A673 (cell line): ENCODE data around the gene GALNT2.

Experiments
- EZH2 ChIP-seq: fragments of 200-600 bp; sonication (generic); IDR thresholded peaks from 2 replicates; pipeline ENCODE4 v1.6.1; 2017; ENCODE audit warnings: borderline replicate concordance, low read depth, mild to moderate bottlenecking, mixed read lengths, antibody characterized with exemption, low read length; ENCODE audit not compliant: poor library complexity, severe bottlenecking
- TF ChIP-seq, protein P1 (sequence below): fragments of 300-800, 200-600 bp; sonication (generic); conservative IDR thresholded peaks from 2 replicates; pipeline ENCODE4 v1.5.1; 2017; ENCODE audit warnings: low read depth, mild to moderate bottlenecking, antibody characterized with exemption, low read length, moderate library complexity, mixed read lengths

DNA sequence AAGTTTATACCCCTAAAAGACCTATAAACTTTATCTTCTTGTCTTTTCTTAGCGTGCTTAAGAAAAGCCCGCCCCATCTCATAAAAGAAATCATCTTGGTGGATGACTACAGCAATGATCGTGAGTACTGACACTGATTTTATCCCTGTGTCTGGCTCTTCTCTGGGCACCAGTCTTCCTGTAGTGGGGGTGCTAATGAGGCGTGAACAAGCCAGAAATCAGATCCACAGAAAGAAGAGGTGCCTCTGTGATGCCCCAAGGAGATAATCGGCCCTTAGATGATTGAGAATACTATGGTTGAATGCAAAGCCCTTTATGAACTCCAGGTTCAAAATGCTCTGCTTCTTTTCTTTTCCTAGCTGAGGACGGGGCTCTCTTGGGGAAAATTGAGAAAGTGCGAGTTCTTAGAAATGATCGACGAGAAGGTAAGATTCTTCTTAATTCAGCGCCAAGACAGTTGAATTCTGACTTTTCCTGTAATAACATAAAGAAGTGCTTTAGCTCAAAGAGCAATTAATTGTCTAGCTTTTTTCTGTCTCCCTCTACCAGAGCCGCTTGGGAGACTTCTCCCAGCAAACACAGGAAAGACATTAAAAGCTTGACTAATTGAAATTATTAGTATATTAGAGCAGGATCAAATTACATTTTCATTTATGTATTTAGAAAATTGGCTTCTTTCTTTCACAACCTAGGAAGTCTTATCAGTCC, 169.4 kb downstream of the GALNT2 start:
- TF ChIP-seq, protein P1, sequence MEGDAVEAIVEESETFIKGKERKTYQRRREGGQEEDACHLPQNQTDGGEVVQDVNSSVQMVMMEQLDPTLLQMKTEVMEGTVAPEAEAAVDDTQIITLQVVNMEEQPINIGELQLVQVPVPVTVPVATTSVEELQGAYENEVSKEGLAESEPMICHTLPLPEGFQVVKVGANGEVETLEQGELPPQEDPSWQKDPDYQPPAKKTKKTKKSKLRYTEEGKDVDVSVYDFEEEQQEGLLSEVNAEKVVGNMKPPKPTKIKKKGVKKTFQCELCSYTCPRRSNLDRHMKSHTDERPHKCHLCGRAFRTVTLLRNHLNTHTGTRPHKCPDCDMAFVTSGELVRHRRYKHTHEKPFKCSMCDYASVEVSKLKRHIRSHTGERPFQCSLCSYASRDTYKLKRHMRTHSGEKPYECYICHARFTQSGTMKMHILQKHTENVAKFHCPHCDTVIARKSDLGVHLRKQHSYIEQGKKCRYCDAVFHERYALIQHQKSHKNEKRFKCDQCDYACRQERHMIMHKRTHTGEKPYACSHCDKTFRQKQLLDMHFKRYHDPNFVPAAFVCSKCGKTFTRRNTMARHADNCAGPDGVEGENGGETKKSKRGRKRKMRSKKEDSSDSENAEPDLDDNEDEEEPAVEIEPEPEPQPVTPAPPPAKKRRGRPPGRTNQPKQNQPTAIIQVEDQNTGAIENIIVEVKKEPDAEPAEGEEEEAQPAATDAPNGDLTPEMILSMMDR: no peak
- no peak for TF ChIP-seq EZH2
